HG02884 (cell line): ENCODE results near the gene PIGC.
A peak's percentile ranks its signal among the peaks of the same experiment; 100 is the strongest.

Source experiments
- ATAC-seq: cut with Tn5 transposase; IDR thresholded peaks from one replicate; pipeline ENCODE4 v1.9.1; 2021; ENCODE audit warnings: mild to moderate bottlenecking, moderate library complexity; ENCODE audit not compliant: unreplicated experiment

The PIGC gene

DNA sequence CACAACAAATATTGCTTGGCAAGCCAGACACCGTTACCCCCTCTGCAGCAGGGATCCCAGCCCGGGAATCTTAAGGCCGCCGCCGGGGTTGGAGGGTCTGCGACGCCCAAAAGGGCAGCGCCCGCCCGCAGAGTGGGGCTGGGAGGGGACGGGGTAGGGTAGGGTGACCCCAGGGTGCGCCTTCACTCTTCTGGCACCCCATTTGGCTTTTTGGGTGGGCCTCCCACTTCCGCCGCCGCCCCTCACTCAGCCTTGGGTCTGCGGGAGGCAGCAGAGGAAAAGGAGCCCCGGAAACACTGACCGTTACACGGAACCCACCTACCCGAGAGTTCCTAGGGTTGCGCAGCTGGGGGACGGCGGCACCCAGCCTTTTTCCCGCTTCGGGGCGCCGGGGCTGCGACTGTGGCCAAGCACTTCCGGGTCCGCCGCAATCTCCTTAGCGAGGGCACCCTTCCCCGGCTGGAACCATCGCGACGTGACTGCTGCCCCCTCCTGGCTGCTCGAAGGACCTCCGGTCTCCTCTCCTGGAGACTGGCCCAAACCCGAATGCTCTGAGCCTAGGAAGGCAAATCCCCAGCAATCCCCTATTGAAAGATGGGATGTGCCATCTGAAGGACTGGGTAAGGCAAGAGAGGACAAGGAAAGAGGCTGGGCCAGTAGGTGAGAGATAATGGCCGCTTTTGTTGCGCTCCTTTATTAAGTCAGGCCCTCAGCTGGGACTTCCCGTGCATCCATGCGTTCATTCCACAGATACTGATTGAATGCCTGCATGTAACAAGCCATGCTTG is at the start of gene PIGC:
PIGC (minus strand) TSS at position 404 of the 788 bp plus-strand sequence. CDS start 1,447 bp downstream, outside the sequence.
- ATAC-seq, result peak; percentile 99

DNA sequence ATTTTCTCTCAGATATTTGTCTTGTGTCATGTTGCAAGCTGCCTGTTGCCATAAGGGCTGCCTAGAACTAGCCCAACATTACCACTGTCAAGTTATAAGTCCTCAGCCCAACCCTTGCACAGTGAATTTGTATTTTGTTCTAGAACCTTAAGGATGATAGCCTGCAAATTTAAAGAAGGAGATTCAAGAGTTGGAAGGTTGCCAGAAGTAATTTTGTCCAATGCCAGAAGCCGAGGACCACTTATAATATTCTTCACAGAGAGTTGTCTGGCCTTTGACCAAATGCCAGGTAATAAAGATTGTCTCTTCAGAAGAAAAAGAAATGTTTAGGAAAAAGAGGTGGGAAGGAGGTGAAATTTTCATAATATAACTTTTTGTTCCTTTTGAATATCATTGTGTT is 48.6 kb upstream of the PIGC start:
- no peak for ATAC-seq

DNA sequence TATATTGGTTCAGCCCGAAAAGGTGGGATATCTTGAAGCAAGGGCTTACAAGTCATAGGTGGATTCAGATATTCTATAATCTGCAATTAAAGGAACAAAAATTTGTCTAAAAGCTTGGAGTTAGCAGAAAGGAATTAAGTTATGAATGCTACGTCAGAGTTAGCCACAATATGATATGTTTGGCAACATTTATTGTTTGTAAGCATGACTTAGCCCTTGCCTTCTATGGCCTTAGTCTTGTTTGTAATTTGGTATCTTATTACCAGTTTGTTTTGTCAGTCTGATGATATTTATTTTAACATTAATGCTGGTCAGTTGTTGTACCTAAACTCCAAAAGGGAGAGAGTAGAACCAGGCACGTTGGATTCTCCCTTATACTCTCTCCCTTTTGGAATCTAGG is 46.0 kb upstream of the PIGC start:
- no peak for ATAC-seq

DNA sequence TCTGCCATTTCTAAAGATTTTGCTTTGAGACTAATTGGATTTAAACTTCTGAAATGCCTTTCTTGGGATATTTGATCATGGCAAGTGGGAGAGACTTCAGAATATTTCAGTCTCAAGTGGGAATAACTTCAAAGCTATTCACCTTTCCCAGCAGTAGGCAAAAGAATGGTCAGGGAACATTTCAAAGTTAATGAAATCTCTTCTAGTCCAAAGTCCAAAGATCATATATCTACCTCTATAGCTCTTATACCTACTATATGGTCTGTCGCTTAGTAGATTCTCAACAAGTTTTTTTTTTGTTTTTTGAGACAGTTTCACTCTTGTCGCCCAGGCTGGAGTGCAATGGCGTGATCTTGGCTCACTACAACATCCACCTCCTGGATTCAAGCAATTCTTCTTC is 44.5 kb upstream of the PIGC start:
- no peak for ATAC-seq

- ATAC-seq, result no peak
Observed at GRCh38 chr1:172487550-172487949, 43.7 kb upstream of the PIGC start.

- ATAC-seq, result no peak
Observed at GRCh38 chr1:172486805-172487454, 43.1 kb upstream of the PIGC start.

- ATAC-seq, result no peak
Observed at GRCh38 chr1:172485626-172486025, 41.8 kb upstream of the PIGC start.

DNA sequence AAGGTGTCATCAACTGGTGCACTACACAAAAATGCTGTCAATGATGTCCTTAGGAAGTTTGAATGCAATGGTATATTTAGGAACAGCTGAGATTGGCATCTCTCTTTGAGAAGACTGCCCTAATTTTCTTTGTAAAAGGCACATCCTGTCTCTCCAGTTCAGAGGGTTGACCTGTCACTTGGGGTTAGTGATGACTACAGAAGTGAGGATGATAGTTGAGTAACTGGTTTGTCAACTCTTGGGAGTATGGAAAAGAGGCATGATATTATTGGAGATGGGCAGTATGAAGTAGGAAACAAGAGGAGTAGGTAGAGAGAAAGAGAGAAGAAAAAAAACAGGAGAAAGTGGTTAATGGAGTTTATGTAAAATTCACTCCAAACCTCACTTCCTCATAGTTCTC is 40.4 kb upstream of the PIGC start:
- ATAC-seq, result no peak

DNA sequence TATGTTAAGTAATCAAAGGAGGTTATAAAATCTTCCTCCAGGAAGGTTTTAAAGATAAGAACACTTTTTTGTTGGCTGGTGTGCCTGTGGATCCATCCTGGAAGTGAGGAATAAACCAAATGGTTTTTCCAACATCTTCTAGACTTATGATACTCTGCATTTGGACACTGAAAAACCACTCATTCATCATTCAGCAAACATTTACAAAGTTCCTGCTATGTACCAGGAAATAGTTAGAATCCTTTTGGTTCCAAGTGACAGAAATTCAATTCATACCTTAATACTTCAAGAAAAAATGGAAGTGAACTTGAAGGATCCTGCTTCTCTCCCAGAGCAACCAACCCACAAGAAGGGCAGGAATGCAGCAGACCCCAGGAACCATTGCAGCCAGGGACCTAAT is 39.6 kb upstream of the PIGC start:
- no peak for ATAC-seq

GRCh38 chr1:172482044-172482443 is 38.2 kb upstream of the PIGC start:
- ATAC-seq, result no peak

DNA sequence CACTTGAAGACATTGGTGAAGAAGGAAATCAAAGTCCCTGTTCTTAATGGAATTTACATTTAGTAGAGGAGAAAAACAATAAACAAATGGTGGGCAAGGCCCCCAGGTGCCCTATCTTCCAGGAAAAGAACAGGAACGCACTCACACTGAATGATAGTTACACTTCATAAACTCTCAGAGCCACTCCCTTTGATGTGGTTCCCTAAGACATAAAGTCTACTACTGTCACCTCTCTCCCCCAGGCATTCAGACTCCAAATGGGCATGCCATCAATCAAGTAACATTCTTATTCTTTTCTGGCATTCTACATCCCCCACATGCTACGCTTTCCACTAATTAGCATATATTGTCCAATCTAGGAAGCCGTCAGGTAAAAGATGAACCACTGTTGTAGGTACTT is 36.6 kb upstream of the PIGC start:
- ATAC-seq, result no peak

- ATAC-seq, result no peak
Observed at GRCh38 chr1:172478485-172478884, 34.6 kb upstream of the PIGC start.

DNA sequence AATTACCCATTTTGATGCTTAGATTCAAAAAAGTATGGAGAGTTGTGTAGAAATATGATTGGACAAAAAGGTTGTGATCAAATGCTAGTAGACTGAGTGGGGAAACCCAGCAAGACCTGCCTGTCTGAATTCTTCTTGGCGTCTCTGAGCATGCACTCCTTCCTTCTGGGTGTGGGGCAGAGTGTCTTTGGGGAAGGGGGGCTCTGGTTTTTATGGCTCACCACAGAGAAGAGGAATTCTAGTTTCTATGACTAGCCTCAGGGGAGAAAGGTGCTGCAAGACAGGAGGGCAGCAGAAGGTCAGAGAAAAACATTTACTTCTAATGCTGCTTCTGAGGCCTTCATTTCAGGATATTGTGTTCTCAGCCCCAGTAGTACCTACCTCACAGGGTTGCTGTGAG is 33.9 kb upstream of the PIGC start:
- no peak for ATAC-seq

DNA sequence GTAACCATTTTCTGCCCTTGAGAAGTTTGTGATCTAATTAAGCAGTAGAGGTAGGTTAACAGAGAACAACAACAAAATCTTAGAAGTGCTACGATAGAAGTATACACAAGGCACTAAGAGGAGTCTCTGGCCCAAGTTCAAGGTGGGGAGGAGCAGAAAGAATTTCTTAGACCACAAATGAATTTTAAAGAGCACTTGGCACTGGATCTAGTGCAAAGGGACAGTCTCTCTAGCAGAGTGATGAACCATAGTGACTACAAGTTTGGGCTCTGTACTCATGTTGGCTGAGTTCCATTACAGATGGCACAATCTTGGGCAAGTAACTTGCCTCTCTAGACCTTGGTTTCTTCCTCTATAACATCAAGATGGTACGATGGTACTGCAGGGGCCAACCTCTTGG is 33.3 kb upstream of the PIGC start:
- no peak for ATAC-seq

GRCh38 chr1:172476218-172476811 is 32.4 kb upstream of the PIGC start:
- ATAC-seq, result no peak

DNA sequence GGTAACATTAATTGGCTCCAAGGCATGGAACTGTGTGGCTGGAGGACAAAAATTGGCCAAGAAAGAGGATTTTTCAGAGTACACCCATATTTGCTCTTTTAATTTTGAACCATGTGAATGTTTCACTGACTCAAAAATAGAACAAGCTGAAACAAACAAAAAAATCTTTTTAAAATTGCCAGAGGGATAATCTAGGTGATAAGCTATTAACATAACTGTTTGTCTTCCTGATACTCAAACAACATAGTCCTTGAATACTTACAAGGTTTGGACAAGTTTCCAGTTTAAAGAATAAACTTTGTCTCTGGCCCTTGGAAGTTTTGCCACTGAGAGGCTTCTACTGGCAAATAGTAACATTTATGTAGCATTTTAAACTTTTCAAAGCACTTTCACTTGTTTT is 30.0 kb upstream of the PIGC start:
- no peak for ATAC-seq

DNA sequence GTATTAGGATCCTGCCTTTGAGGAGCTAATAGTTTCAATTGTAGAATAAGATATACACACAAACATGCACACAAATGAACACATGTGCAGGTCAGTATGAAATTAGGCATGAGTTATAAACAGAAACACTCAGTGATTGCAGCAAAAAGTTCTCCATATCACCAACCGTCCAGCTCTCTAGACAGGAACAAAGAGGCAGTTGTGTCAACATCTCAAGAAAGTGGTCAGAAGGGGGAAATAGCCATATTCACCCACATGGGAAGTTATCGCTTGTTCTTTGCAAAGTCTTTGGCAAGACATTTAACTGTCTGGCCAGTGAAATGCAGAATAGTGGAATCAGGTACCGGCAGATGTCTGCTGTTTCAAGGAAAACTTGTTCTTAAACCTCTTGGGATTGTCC is 29.4 kb upstream of the PIGC start:
- no peak for ATAC-seq

- ATAC-seq, result no peak
Observed at GRCh38 chr1:172472495-172472894, 28.6 kb upstream of the PIGC start.

GRCh38 chr1:172471666-172472065 is 27.8 kb upstream of the PIGC start:
- ATAC-seq, result no peak

DNA sequence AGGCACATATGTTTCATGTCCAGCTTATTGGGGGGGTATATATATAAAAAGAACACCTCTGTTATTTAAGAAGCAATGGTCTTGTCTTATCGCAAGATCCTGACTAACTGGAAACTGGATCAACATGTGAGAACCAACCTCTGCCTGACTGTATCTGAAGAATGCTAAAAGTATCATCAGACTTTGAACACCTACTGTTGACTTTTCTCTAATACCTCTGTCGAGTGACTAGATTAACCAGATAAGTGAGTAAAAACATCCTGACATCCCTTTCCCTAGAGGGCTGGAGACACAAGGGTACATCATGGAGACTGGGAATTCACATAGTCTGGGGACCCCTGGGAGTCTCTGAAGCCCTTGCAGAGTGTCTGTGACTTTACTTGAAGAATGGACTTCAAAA is 26.3 kb upstream of the PIGC start:
- no peak for ATAC-seq

DNA sequence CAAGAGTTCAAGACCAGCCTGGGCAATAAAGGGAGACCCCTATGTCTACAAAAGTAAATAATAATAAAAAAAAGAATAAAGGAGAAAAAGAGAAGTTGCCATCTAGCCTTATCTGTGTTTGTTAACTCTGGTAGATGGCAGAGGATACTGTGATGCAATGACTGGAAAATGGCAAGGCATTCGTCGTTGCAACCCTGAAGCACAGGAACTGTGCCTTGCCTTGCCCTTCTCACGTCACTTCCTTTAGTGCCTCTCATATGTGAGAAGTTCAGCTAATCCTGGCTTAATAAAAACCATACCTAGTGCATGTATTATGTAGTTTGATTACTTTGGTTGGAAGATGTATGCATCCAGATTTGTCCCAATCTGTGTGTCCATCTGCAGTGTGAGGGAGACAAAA is 25.8 kb upstream of the PIGC start:
- ATAC-seq, result no peak

- ATAC-seq, result no peak
Observed at GRCh38 chr1:172468296-172468695, 24.4 kb upstream of the PIGC start.
